Smooth muscle cell (in vitro differentiated cells): ENCODE data around the gene HMCN1. TPM values are rescaled to one million over a fixed set of nuclear protein-coding genes. Genes with fewer than 3 reads are reported as not detected.

ENCODE experiments used
- DNase-seq: peaks from one replicate; lab custom pipeline; 2025; ENCODE audit not compliant: unreplicated experiment; lab: John Stamatoyannopoulos, UW
- H2AFZ ChIP-seq: fragments of 200-600 bp; sonication (generic); 2 replicates; pipeline ENCODE4 v1.6.0; 2016; ENCODE audit warnings: antibody characterized with exemption, low read depth, mild to moderate bottlenecking
- H3F3A ChIP-seq: fragments of 200-600 bp; sonication (generic); 2 replicates; pipeline ENCODE4 v1.6.0; 2017; ENCODE audit warnings: antibody characterized with exemption, low read depth
- H3K27ac ChIP-seq: fragments of 200-600 bp; sonication (generic); 2 replicates; pipeline ENCODE4 v1.5.1; 2016; ENCODE audit warnings: low read depth, mild to moderate bottlenecking
- H3K27me3 ChIP-seq: fragments of 200-600 bp; sonication (generic); 2 replicates; pipeline ENCODE4 v1.6.1; 2016; ENCODE audit warnings: low read depth, mild to moderate bottlenecking
- H3K36me3 ChIP-seq: fragments of 200-600 bp; sonication (generic); 2 replicates; pipeline ENCODE4 v1.5.1; 2016; ENCODE audit warnings: low read depth
- H3K4me1 ChIP-seq: fragments of 200-600 bp; sonication (generic); 2 replicates; pipeline ENCODE4 v1.5.1; 2016; ENCODE audit warnings: low read depth
- H3K4me2 ChIP-seq: fragments of 200-600 bp; sonication (generic); 2 replicates; pipeline ENCODE4 v1.6.0; 2016; ENCODE audit warnings: mild to moderate bottlenecking
- H3K4me3 ChIP-seq: fragments of 200-600 bp; sonication (generic); 2 replicates; pipeline ENCODE4 v1.5.1; 2016; ENCODE audit warnings: mild to moderate bottlenecking
- H3K79me2 ChIP-seq: fragments of 200-600 bp; sonication (generic); 2 replicates; pipeline ENCODE4 v1.6.0; 2016; ENCODE audit warnings: low read depth, mild to moderate bottlenecking
- H3K9ac ChIP-seq: fragments of 200-600 bp; sonication (generic); 2 replicates; pipeline ENCODE4 v1.6.0; 2016; ENCODE audit warnings: low read depth
- H3K9me3 ChIP-seq: fragments of 200-600 bp; sonication (generic); replicated peaks from 2 replicates; pipeline ENCODE4 v1.5.1; 2016; ENCODE audit warnings: low read depth
- H4K20me1 ChIP-seq: fragments of 200-600 bp; sonication (generic); 2 replicates; pipeline ENCODE4 v1.6.0; 2016; ENCODE audit warnings: low read depth
- WGBS: methylation state at CpG from one replicate; pipeline ENCODE4 v1.1.7; 2016; ENCODE audit warnings: low lambda C conversion rate; 5-methylcytosine and 5-hydroxymethylcytosine counted together
- polyA plus RNA-seq: library from polyadenylated mRNA; unstranded; fragments of >200 nt; fragmentation: Nextera tagmentation; extraction: Ambion mirVana; gene quantifications from 2 replicates; pipeline ENCODE4 v1.2.1, GENCODE V29; 2016
- total RNA-seq: library from RNA; depleted of rRNA; stranded (reverse); fragments of >200 nt; gene quantifications from 2 replicates; pipeline ENCODE4 v1.2.3, GENCODE V29; 2014
- TF ChIP-seq, protein P1 (sequence below): fragments of 200-600 bp; sonication (generic); IDR thresholded peaks from 2 replicates; pipeline ENCODE4 v1.5.1; 2017; ENCODE audit warnings: borderline replicate concordance, mild to moderate bottlenecking, antibody characterized with exemption; ENCODE audit not compliant: insufficient read depth, poor library complexity, severe bottlenecking

Gene HMCN1
- total and polyA plus RNA-seq, 2 experiments from 2014 or later = 18.9 to 118 TPM

DNA sequence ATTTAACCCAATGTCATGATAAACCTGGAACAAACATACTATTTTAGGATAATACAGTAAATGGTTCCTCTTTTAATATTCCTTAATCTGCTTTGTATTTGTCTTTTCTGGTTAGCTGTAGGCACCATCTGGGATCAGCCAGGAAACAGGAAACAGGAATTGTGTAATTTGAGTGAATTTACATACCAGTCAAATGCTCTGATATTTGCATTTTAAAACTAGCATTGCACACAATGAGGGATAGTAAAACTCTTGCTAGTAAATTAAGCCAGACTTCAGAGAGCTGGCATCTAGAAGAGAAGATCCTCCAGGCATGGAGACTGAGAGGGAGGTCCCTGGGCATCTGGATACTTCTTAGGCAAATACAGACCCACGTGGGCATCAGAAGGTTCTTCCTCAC lies 103.5 kb downstream of the HMCN1 start:
- WGBS = 91% methylated on average over 1 of the region's 1 CpG
- H3K36me3 ChIP-seq = no peaks in the 10 kb centered on the region
- no peak overlapping the region for H3K4me2 ChIP-seq
- H3K9ac ChIP-seq = no peak overlapping the region
- H3K79me2 ChIP-seq = peaks cover 10% of the 10 kb centered on the region
- H3K4me3 ChIP-seq = no peak overlapping the region
- DNase-seq = no peak
- TF ChIP-seq, protein P1, sequence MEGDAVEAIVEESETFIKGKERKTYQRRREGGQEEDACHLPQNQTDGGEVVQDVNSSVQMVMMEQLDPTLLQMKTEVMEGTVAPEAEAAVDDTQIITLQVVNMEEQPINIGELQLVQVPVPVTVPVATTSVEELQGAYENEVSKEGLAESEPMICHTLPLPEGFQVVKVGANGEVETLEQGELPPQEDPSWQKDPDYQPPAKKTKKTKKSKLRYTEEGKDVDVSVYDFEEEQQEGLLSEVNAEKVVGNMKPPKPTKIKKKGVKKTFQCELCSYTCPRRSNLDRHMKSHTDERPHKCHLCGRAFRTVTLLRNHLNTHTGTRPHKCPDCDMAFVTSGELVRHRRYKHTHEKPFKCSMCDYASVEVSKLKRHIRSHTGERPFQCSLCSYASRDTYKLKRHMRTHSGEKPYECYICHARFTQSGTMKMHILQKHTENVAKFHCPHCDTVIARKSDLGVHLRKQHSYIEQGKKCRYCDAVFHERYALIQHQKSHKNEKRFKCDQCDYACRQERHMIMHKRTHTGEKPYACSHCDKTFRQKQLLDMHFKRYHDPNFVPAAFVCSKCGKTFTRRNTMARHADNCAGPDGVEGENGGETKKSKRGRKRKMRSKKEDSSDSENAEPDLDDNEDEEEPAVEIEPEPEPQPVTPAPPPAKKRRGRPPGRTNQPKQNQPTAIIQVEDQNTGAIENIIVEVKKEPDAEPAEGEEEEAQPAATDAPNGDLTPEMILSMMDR = no peak
- no peaks in the 10 kb centered on the region for H3K27me3 ChIP-seq
- no peak overlapping the region for H3K27ac ChIP-seq
- H3K4me1 ChIP-seq = peaks cover 9% of the 10 kb centered on the region
- no peak overlapping the region for H2AFZ ChIP-seq
- peaks cover 2% of the 10 kb centered on the region for H4K20me1 ChIP-seq
- H3K9me3 ChIP-seq = no peaks in the 10 kb centered on the region
- H3F3A ChIP-seq = peaks cover 13% of the 10 kb centered on the region

DNA sequence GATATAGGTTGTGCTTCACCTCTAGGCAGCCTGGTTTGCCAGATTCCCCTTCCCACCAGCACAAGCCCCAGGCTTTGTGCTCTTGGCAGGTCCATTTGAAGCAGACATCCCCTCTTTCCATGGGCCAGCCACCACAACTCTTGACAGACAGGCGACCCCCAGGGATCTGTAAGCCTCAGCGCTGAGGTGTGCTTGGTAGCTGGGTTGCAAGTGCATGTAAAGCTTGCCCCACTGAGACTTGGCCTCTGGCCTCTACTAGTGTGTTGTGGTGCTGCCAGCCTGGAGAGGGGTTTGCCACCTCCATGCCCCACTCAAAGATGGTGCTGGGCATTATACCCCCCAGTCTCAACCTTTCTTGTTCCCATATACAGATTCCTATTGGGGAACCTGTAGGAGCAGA lies 103.9 kb downstream of the HMCN1 start:
- Histone ChIP-seq H3K79me2 (peaks cover 10% of the 10 kb centered on the region), H3K27me3 (no peaks in the 10 kb centered on the region), H3K9ac (no peak overlapping the region), H3K4me2 (no peak overlapping the region), H3K4me1 (peaks cover 11% of the 10 kb centered on the region), H3K9me3 (no peaks in the 10 kb centered on the region), H3K36me3 (no peaks in the 10 kb centered on the region), H2AFZ (no peak overlapping the region), H4K20me1 (peaks cover 2% of the 10 kb centered on the region), H3K27ac (no peak overlapping the region), H3F3A (peaks cover 10% of the 10 kb centered on the region), H3K4me3 (no peak overlapping the region)
- WGBS = 100% methylated on average over 2 of the region's 2 CpGs
- DNase-seq = no peak
- TF ChIP-seq, protein P1 = no peak

DNA sequence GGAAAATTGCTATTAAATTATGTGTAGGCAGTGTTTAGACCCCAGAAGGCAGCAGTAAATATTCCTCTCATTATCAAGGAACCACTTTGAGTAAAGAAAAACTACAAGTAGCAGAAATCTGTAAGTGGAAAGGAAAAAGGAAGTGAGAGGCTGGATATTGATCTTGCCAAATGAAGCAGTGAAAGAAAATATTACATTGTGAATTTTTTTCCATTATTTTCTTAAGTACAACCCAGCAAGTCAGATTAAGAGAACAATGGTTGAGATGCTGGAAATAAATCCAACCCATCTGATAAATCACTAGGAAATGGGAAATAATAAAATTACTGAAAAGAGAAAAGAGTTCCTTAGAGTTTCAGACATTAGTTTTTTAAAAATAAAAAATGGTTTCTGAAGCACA lies 106.7 kb downstream of the HMCN1 start:
- no peak overlapping the region for H3K27ac ChIP-seq
- H3K4me3 ChIP-seq = no peak overlapping the region
- H4K20me1 ChIP-seq = no peaks in the 10 kb centered on the region
- no peaks in the 10 kb centered on the region for H3F3A ChIP-seq
- no peak overlapping the region for H3K4me2 ChIP-seq
- H2AFZ ChIP-seq = no peak overlapping the region
- peaks cover 6% of the 10 kb centered on the region for H3K4me1 ChIP-seq
- no peaks in the 10 kb centered on the region for H3K9me3 ChIP-seq
- no peak overlapping the region for H3K9ac ChIP-seq
- no peaks in the 10 kb centered on the region for H3K27me3 ChIP-seq
- TF ChIP-seq, protein P1 = no peak
- DNase-seq = no peak
- peaks cover 9% of the 10 kb centered on the region for H3K79me2 ChIP-seq
- H3K36me3 ChIP-seq = peaks cover under 1% of the 10 kb centered on the region

- no peaks in the 10 kb centered on the region for H3F3A ChIP-seq
- H3K4me3 ChIP-seq = no peak overlapping the region
- H3K9ac ChIP-seq = no peak overlapping the region
- no peaks in the 10 kb centered on the region for H3K79me2 ChIP-seq
- H3K4me1 ChIP-seq = peaks cover 6% of the 10 kb centered on the region
- H3K27ac ChIP-seq = no peak overlapping the region
- peaks cover 5% of the 10 kb centered on the region for H3K36me3 ChIP-seq
- DNase-seq = no peak
- H2AFZ ChIP-seq = no peak overlapping the region
- H3K9me3 ChIP-seq = no peaks in the 10 kb centered on the region
- TF ChIP-seq, protein P1 = no peak
- no peaks in the 10 kb centered on the region for H4K20me1 ChIP-seq
- H3K4me2 ChIP-seq = no peak overlapping the region
- WGBS = 83% methylated on average over 3 of the region's 3 CpGs
- H3K27me3 ChIP-seq = no peaks in the 10 kb centered on the region
Observed at GRCh38 chr1:185843297-185843869, 109.2 kb downstream of the HMCN1 start.
